ENCODE measurements around the gene LCN1.

The LCN1 gene

GRCh38 chr9:135487281-135488012, 33.8 kb upstream of the LCN1 start:
- DNase-seq (ENCODE audit: low read depth, low spot score), result no peak

GRCh38 chr9:135488013-135488330, 33.3 kb upstream of the LCN1 start:
- H3K27ac ChIP-seq, result no peak overlapping the region
- no peak for DNase-seq (ENCODE audit: low read depth, low spot score)

More at GRCh38 chr9:135487281-135488012, 33.8 kb upstream of the LCN1 start:
- H3K27ac ChIP-seq, result no peak overlapping the region

GRCh38 chr9:135488527-135488926, 32.7 kb upstream of the LCN1 start:
- DNase-seq (ENCODE audit: low read depth, low spot score), result no peak
- H3K27ac ChIP-seq, result no peak overlapping the region

- DNase-seq (ENCODE audit: low read depth, low spot score), result no peak
Observed at GRCh38 chr9:135489188-135489906, 31.9 kb upstream of the LCN1 start.

GRCh38 chr9:135490166-135490870, 30.9 kb upstream of the LCN1 start:
- DNase-seq (ENCODE audit: low read depth, low spot score), result no peak
- no peak overlapping the region for H3K27ac ChIP-seq

More at GRCh38 chr9:135489188-135489906, 31.9 kb upstream of the LCN1 start:
- no peak overlapping the region for H3K27ac ChIP-seq

GRCh38 chr9:135490980-135491464, 30.2 kb upstream of the LCN1 start:
- no peak for DNase-seq (ENCODE audit: low read depth, low spot score)
- no peak overlapping the region for H3K27ac ChIP-seq

GRCh38 chr9:135491764-135492163, 29.5 kb upstream of the LCN1 start:
- H3K27ac ChIP-seq, result no peak overlapping the region
- DNase-seq (ENCODE audit: low read depth, low spot score), result no peak

- no peak overlapping the region for H3K27ac ChIP-seq
- DNase-seq (ENCODE audit: low read depth, low spot score), result no peak
Observed at GRCh38 chr9:135492886-135493669, 28.2 kb upstream of the LCN1 start.

GRCh38 chr9:135494791-135495559, 26.3 kb upstream of the LCN1 start:
- no peak for DNase-seq (ENCODE audit: low read depth, low spot score)
- no peak overlapping the region for H3K27ac ChIP-seq

GRCh38 chr9:135498381-135499126, 22.7 kb upstream of the LCN1 start:
- DNase-seq (ENCODE audit: low read depth, low spot score), result no peak
- no peak overlapping the region for H3K27ac ChIP-seq

GRCh38 chr9:135499326-135500070, 21.7 kb upstream of the LCN1 start:
- peak; percentile 31 for DNase-seq (ENCODE audit: low read depth, low spot score)
- no peak overlapping the region for H3K27ac ChIP-seq

GRCh38 chr9:135500071-135500524, 21.1 kb upstream of the LCN1 start:
- peak overlapping the region; percentile 35 for H3K27ac ChIP-seq
- DNase-seq (ENCODE audit: low read depth, low spot score), result no peak

GRCh38 chr9:135500525-135501260, 20.5 kb upstream of the LCN1 start, which contains the start of gene MRPS2:
TSS of gene MRPS2 (plus strand) at chr9:135500682. CDS start at chr9:135500711, 29 bp downstream.
- peak within 1 kb of the TSS; percentile 35 for H3K27ac ChIP-seq
- DNase-seq (ENCODE audit: low read depth, low spot score), result peak; percentile 46

GRCh38 chr9:135501261-135502167, 19.7 kb upstream of the LCN1 start:
- DNase-seq (ENCODE audit: low read depth, low spot score), result no peak
- peak overlapping the region; percentile 35 for H3K27ac ChIP-seq

- no peak for DNase-seq (ENCODE audit: low read depth, low spot score)
- no peak overlapping the region for H3K27ac ChIP-seq
Observed at GRCh38 chr9:135502168-135502872, 18.9 kb upstream of the LCN1 start.

GRCh38 chr9:135502873-135503321, 18.3 kb upstream of the LCN1 start:
- no peak for DNase-seq (ENCODE audit: low read depth, low spot score)
- no peak overlapping the region for H3K27ac ChIP-seq

Measured in epithelial cell of prostate (primary cell).